Caco-2 (cell line): ENCODE data around the gene PRKCQ. TPM values are rescaled to one million over a fixed set of nuclear protein-coding genes. Genes with fewer than 3 reads are reported as not detected.

Experiments used
- BruUV-seq: library from RNA; stranded (reverse); fragments of 400-500 nt; replicated peaks from 2 replicates; lab custom pipeline; 2021; lab: Mats Ljungman, UMichigan
- CTCF ChIA-PET: fragments of 300-600 bp; sonication (Branson Sonifier 250); formaldehyde crosslinking; loops from one replicate; lab custom pipeline; 2022; ENCODE audit warnings: antibody characterized with exemption; lab: Charles Lee
- POLR2A ChIA-PET: fragments of 300-600 bp; sonication (Branson Sonifier 250); formaldehyde crosslinking; loops from one replicate; lab custom pipeline; 2022; ENCODE audit warnings: antibody characterized with exemption; lab: Charles Lee
- DNase-seq, 2 experiments: peaks; one replicate each; pipeline versions ENCODE4 v3.0.0 to v3.0.0-alpha.2; 2020 to 2022
- H3K27me3 ChIP-seq: replicated peaks from 2 replicates; pipeline ENCODE4 v1.6.0; 2011; ENCODE audit warnings: low read length; ENCODE audit not compliant: control insufficient read depth, insufficient read depth
- H3K36me3 ChIP-seq: 2 replicates; pipeline ENCODE4 v1.5.1; 2011; ENCODE audit warnings: low read length; ENCODE audit not compliant: control insufficient read depth, insufficient read depth
- H3K4me1 ChIP-seq: fragments of 250-450 bp; sonication (Bioruptor Pico); 2 replicates; pipeline ENCODE4 v1.5.1; 2020; ENCODE audit warnings: mild to moderate bottlenecking
- H3K4me3 ChIP-seq: 2 replicates; pipeline ENCODE4 v1.5.1; 2011; ENCODE audit warnings: low read depth, mild to moderate bottlenecking, control low read depth, low read length
- H3K9me3 ChIP-seq: fragments of 250-450 bp; sonication (Bioruptor Pico); 2 replicates; pipeline ENCODE4 v1.5.1; 2020; ENCODE audit warnings: mild to moderate bottlenecking, moderate library complexity
- H3K27ac Mint-ChIP-seq: one replicate; pipeline ENCODE4 v1.8.0; 2022; ENCODE audit warnings: mixed read lengths; ENCODE audit not compliant: unreplicated experiment
- H3K27me3 Mint-ChIP-seq: one replicate; pipeline ENCODE4 v1.8.0; 2022; ENCODE audit warnings: mixed read lengths; ENCODE audit not compliant: insufficient read depth, unreplicated experiment
- H3K36me3 Mint-ChIP-seq: one replicate; pipeline ENCODE4 v1.8.0; 2022; ENCODE audit warnings: mild to moderate bottlenecking, mixed read lengths; ENCODE audit not compliant: insufficient read depth, unreplicated experiment
- H3K4me1 Mint-ChIP-seq: one replicate; pipeline ENCODE4 v1.8.0; 2022; ENCODE audit warnings: low read depth, mixed read lengths; ENCODE audit not compliant: unreplicated experiment
- H3K4me3 Mint-ChIP-seq: one replicate; pipeline ENCODE4 v1.8.0; 2022; ENCODE audit warnings: mild to moderate bottlenecking, moderate library complexity, mixed read lengths; ENCODE audit not compliant: unreplicated experiment
- H3K9me3 Mint-ChIP-seq: one replicate; pipeline ENCODE4 v1.8.0; 2022; ENCODE audit warnings: mixed read lengths; ENCODE audit not compliant: unreplicated experiment
- CTCF ChIP-seq, 2 experiments: fragments of 200-600 bp in 1 of 2; IDR thresholded peaks; 1 replicate in 1 of 2; 2 replicates in 1 of 2; pipeline versions ENCODE4 v1.5.1 to v1.8.0; 2011 to 2022; ENCODE audit warnings: antibody characterized with exemption in 1 of 2, control low read depth in 1 of 2, inconsistent platforms in 1 of 2, low read depth in 1 of 2, low read length in 1 of 2, mild to moderate bottlenecking in 1 of 2, moderate library complexity in 1 of 2; ENCODE audit not compliant: insufficient read depth in 1 of 2, severe bottlenecking in 1 of 2, unreplicated experiment in 1 of 2
- intact Hi-C: fragments of 100-400 bp; cut with micrococcal nuclease; formaldehyde crosslinking; loops from one replicate; pipeline ENCODE4 v1.10.0; 2022; ENCODE audit not compliant: unreplicated experiment
- total RNA-seq: library from RNA; stranded (reverse); gene quantifications from 2 replicates; pipeline ENCODE4 v1.2.3, GENCODE V29; 2022

The PRKCQ gene
- total RNA-seq, 1 experiment from 2014 or later: 2.4 TPM

DNA sequence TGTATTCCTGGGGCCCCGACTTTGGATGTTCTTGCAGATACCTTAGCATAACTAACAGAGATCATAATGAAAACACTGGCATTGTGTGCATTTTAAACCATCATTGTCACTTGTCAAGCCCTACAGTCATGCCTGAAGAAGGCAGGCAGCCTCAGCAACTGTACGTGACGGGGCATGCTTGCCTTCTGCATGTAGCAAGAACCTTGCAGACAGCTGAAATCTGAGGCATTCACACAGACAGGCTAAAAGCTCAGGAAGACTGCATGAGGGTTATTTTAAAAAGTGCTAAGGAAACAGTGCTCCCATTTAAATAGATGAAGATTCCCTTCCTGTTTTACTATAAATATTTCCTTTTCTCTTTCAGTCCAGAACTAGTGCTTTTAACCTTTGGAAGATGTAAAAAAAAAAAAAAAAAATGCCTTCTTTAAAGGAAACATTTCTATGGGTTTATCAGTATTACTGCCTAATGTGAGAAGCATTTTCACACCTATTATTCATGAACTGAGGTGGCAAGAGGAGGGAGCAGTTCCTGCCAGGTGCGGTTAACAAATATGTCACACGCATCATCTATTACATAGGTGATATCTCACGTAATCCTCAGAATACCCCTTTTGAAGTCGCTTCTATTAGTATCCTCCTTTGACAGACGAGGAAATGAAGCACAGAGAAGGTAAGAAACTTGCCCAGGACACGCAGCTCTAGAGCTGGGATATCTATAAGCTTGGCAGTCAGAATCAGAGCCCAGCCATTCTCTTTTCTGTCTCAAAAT, 88.1 kb downstream of the PRKCQ start:
- Mint-ChIP-seq H3K4me3 (no peak overlapping the region), H3K27ac (no peak overlapping the region), H3K27me3 (peaks cover 3% of the 10 kb centered on the region), H3K9me3 (no peaks in the 10 kb centered on the region), H3K4me1 (no peaks in the 10 kb centered on the region), H3K36me3 (no peaks in the 10 kb centered on the region)
- intact Hi-C loops: no loop called here
- ChIA-PET POLR2A (no interaction called here), CTCF (no interaction called here)
- Histone ChIP-seq H3K36me3 (no peaks in the 10 kb centered on the region), H3K4me1 (no peaks in the 10 kb centered on the region), H3K4me3 (no peak overlapping the region), H3K27me3 (no peaks in the 10 kb centered on the region), H3K9me3 (no peaks in the 10 kb centered on the region)
- no peak for DNase-seq
- TF ChIP-seq CTCF (IDR thresholded peaks at IDR 0.05; ENCODE audit: insufficient read depth in 1 of 2, low read depth in 1 of 2, low read length in 1 of 2, severe bottlenecking in 1 of 2, unreplicated experiment in 1 of 2): no peak
- no TSS peak for BruUV-seq

- TF ChIP-seq CTCF (IDR thresholded peaks at IDR 0.05; ENCODE audit: insufficient read depth in 1 of 2, low read depth in 1 of 2, low read length in 1 of 2, severe bottlenecking in 1 of 2, unreplicated experiment in 1 of 2): no peak
- Histone ChIP-seq H3K4me3 (no peak overlapping the region), H3K9me3 (no peaks in the 10 kb centered on the region), H3K36me3 (no peaks in the 10 kb centered on the region), H3K4me1 (no peaks in the 10 kb centered on the region), H3K27me3 (no peaks in the 10 kb centered on the region)
- Mint-ChIP-seq H3K4me1 (no peaks in the 10 kb centered on the region), H3K4me3 (no peak overlapping the region), H3K9me3 (no peaks in the 10 kb centered on the region), H3K36me3 (no peaks in the 10 kb centered on the region), H3K27ac (no peak overlapping the region), H3K27me3 (peaks cover 3% of the 10 kb centered on the region)
- CTCF ChIA-PET: no interaction called here
- intact Hi-C loops: no loop called here
- DNase-seq: no peak
- no TSS peak for BruUV-seq
- POLR2A ChIA-PET: no interaction called here
These were observed 89.5 kb downstream of the PRKCQ start for GRCh38 chr10:6490614-6491013.

- intact Hi-C loops: no loop called here
- H3K9me3 Mint-ChIP-seq: no peaks in the 10 kb centered on the region
- CTCF ChIA-PET: no interaction called here
- H3K36me3 Mint-ChIP-seq: no peaks in the 10 kb centered on the region
- BruUV-seq: no TSS peak
- H3K4me3 Mint-ChIP-seq: no peak overlapping the region
- H3K27ac Mint-ChIP-seq: no peak overlapping the region
- no peaks in the 10 kb centered on the region for H3K27me3 ChIP-seq
- H3K36me3 ChIP-seq: no peaks in the 10 kb centered on the region
- H3K9me3 ChIP-seq: no peaks in the 10 kb centered on the region
- no peaks in the 10 kb centered on the region for H3K4me1 Mint-ChIP-seq
- DNase-seq: no peak
- H3K4me3 ChIP-seq: no peak overlapping the region
- TF ChIP-seq CTCF (IDR thresholded peaks at IDR 0.05; ENCODE audit: insufficient read depth in 1 of 2, low read depth in 1 of 2, low read length in 1 of 2, severe bottlenecking in 1 of 2, unreplicated experiment in 1 of 2): no peak
- peaks cover 3% of the 10 kb centered on the region for H3K27me3 Mint-ChIP-seq
- POLR2A ChIA-PET: interaction anchor here (0.6 kb wide), 1 partner anchor 78 kb away, joined by 4 read pairs; no protein-coding TSS in a partner anchor
- H3K4me1 ChIP-seq: no peaks in the 10 kb centered on the region
These were observed 92.2 kb downstream of the PRKCQ start for GRCh38 chr10:6487920-6488319.
